B cell (primary cell): ENCODE results near the gene EYS. TPM values are rescaled to one million over a fixed set of nuclear protein-coding genes. Genes with fewer than 3 reads are reported as not detected.

Experiments
- ATAC-seq: fragments of 200-7000 bp; cut with Tn5 transposase; one replicate; pipeline ENCODE4 v1.10.0; 2021; ENCODE audit warnings: low read depth, mild to moderate bottlenecking, moderate number of reproducible peaks, moderate library complexity
- CTCF ChIA-PET: fragments of 350-600 bp; sonication (Branson Sonifier 250); formaldehyde crosslinking; loops from one replicate; lab custom pipeline; 2021; ENCODE audit warnings: antibody characterized with exemption, inconsistent platforms; lab: Charles Lee
- POLR2A ChIA-PET: fragments of 350-600 bp; sonication (Branson Sonifier 250); formaldehyde crosslinking; loops from one replicate; lab custom pipeline; 2021; ENCODE audit warnings: antibody characterized with exemption; lab: Charles Lee
- DNase-seq: peaks from one replicate; pipeline ENCODE4 v3.0.0; 2013
- H2AFZ ChIP-seq: 2 replicates; pipeline ENCODE4 v1.6.1; 2012; ENCODE audit warnings: mild to moderate bottlenecking, low read depth, low read length; ENCODE audit not compliant: insufficient read depth, poor library complexity, severe bottlenecking
- H3K27ac ChIP-seq, 2 donors: 1 replicate in 1 of 2; 2 replicates in 1 of 2; pipeline ENCODE4 v1.5.1; 2012 to 2013; ENCODE audit warnings: low read length in 2 of 2, mild to moderate bottlenecking in 2 of 2, moderate library complexity in 1 of 2
- H3K27me3 ChIP-seq, 4 experiments: fragments of 200-600 bp in 1 of 4; sonication (generic) in 1 of 4; replicated peaks in 1 of 4; 1 replicate in 2 of 4; 2 replicates in 2 of 4; pipeline versions ENCODE4 v1.6.1 to v1.7.0; 2013 to 2016; ENCODE audit warnings: low read length in 3 of 4, mild to moderate bottlenecking in 2 of 4, mixed read lengths in 1 of 4, moderate library complexity in 1 of 4; ENCODE audit not compliant: insufficient read depth in 4 of 4, control insufficient read depth in 3 of 4; ENCODE audit errors: control extremely low read depth in 1 of 4
- H3K36me3 ChIP-seq, 2 experiments: replicated peaks in 1 of 2; 1 replicate in 1 of 2; 2 replicates in 1 of 2; pipeline versions ENCODE4 v1.6.1 to v1.7.1; 2013; ENCODE audit warnings: low read length in 1 of 2; ENCODE audit not compliant: insufficient read depth in 2 of 2, control insufficient read depth in 1 of 2; ENCODE audit errors: control extremely low read depth in 1 of 2, extremely low read depth in 1 of 2
- H3K4me1 ChIP-seq, 2 donors: fragments of 200-600 bp in 1 of 2; sonication (generic) in 1 of 2; 1 replicate in 1 of 2; 2 replicates in 1 of 2; pipeline versions ENCODE4 v1.5.1 to v1.6.1; 2013 to 2017; ENCODE audit warnings: low read length in 2 of 2; ENCODE audit not compliant: control insufficient read depth in 2 of 2, insufficient read depth in 2 of 2
- H3K4me2 ChIP-seq: replicated peaks from 2 replicates; pipeline ENCODE3; 2012; ENCODE audit warnings: mild to moderate bottlenecking, low read depth, low read length; ENCODE audit not compliant: poor library complexity, severe bottlenecking
- H3K4me3 ChIP-seq, 5 experiments: fragments of 200-600 bp in 1 of 5; sonication (generic) in 1 of 5; 1 replicate in 3 of 5; 2 replicates in 2 of 5; pipeline versions ENCODE4 v1.5.1 to v1.7.0; 2011 to 2016; ENCODE audit warnings: low read length in 4 of 5, mild to moderate bottlenecking in 4 of 5, low read depth in 2 of 5, control low read depth in 1 of 5, moderate library complexity in 1 of 5; ENCODE audit not compliant: insufficient read depth in 1 of 5; ENCODE audit errors: control extremely low read depth in 1 of 5, extremely low read depth in 1 of 5
- H3K79me2 ChIP-seq: fragments of 200-600 bp; sonication (generic); one replicate; pipeline ENCODE4 v1.6.0; 2016; ENCODE audit warnings: low read length; ENCODE audit not compliant: control insufficient read depth, insufficient read depth
- H3K9ac ChIP-seq: fragments of 200-600 bp; sonication (generic); 2 replicates; pipeline ENCODE4 v1.6.1; 2017; ENCODE audit warnings: mild to moderate bottlenecking, low read length, moderate library complexity
- H3K9me3 ChIP-seq, 3 donors: one replicate each; pipeline versions ENCODE4 v1.6.1 to v1.7.1; 2013; ENCODE audit warnings: low read length in 2 of 3; ENCODE audit not compliant: control insufficient read depth in 2 of 3, insufficient read depth in 1 of 3; ENCODE audit errors: control extremely low read depth in 1 of 3
- H4K20me1 ChIP-seq: 2 replicates; pipeline ENCODE4 v1.6.0; 2012; ENCODE audit warnings: mild to moderate bottlenecking, low read length; ENCODE audit not compliant: insufficient read depth, control insufficient read depth, poor library complexity, severe bottlenecking
- H3K27ac Mint-ChIP-seq: one replicate; pipeline ENCODE4 v1.8.0; 2021; ENCODE audit warnings: mixed read lengths
- H3K27me3 Mint-ChIP-seq: one replicate; pipeline ENCODE4 v1.8.0; 2021; ENCODE audit warnings: mixed read lengths
- H3K4me1 Mint-ChIP-seq: one replicate; pipeline ENCODE4 v1.8.0; 2021; ENCODE audit warnings: mixed read lengths
- H3K4me3 Mint-ChIP-seq: one replicate; pipeline ENCODE4 v1.8.0; 2021; ENCODE audit warnings: mixed read lengths
- H3K9me3 Mint-ChIP-seq: one replicate; pipeline ENCODE4 v1.8.0; 2022; ENCODE audit warnings: mixed read lengths; ENCODE audit not compliant: insufficient read depth
- EZH2 ChIP-seq: IDR thresholded peaks from 2 replicates; pipeline ENCODE4 v1.6.1; 2012; ENCODE audit warnings: borderline replicate concordance, low read depth, mild to moderate bottlenecking, moderate library complexity, low read length; ENCODE audit not compliant: insufficient read depth, poor library complexity, severe bottlenecking
- WGBS: methylation state at CpG from one replicate; pipeline ENCODE4 v1.1.5; 2013; ENCODE audit warnings: missing lambda C conversion rate; ENCODE audit not compliant: insufficient coverage; 5-methylcytosine and 5-hydroxymethylcytosine counted together
- intact Hi-C: fragments of 100-400 bp; cut with micrococcal nuclease; formaldehyde crosslinking; loops from one replicate; pipeline ENCODE4 v1.10.0; 2022
- polyA plus RNA-seq: library from polyadenylated mRNA; depleted of rRNA; stranded (reverse); fragments of >200 nt; gene quantifications from 2 replicates; pipeline ENCODE4 v1.2.3, GENCODE V29; 2012
- total RNA-seq, 2 donors: library from RNA; stranded (reverse); fragments of 120-200 nt in 1 of 2; gene quantifications; 1 replicate in 1 of 2; 2 replicates in 1 of 2; pipeline versions ENCODE4 v1.2.3 to v1.2.4, GENCODE V29; 2013 to 2022
- TF ChIP-seq, protein P1 (sequence below): fragments of 200-600 bp; IDR thresholded peaks from one replicate; pipeline ENCODE4 v1.8.0; 2022; ENCODE audit warnings: antibody characterized with exemption, mild to moderate bottlenecking

The EYS gene
- total and polyA plus RNA-seq, 2 donors (not counting 1 experiment from before 2014, with no cell fraction given): not detected

DNA sequence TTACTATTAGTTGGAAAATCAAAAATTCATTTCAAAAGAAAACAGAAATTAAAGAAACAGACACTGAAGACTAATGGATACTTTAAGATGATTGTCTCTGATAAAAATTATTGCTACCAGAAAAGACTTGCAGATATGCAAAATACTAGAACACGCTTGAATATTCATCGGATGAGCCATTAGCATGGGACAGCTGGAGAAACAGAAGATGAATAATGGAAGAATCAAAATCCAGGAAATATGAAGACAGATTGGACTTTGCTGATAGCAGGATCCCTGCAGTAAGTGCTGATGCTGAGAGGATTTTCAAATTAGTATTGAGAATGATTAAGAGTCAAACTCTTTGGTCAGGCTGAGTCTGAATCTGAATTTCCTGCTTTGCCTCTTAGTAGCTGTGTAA, 169.4 kb downstream of the EYS start:
- no peaks in the 10 kb centered on the region for H3K27me3 ChIP-seq
- intact Hi-C loops: no loop called here
- no peaks in the 10 kb centered on the region for H3K4me1 ChIP-seq
- no peaks in the 10 kb centered on the region for H3K36me3 ChIP-seq
- 97% methylated on average over 2 of the region's 2 CpGs for WGBS
- no peaks in the 10 kb centered on the region for H3K4me1 Mint-ChIP-seq
- no peak overlapping the region for H3K27ac ChIP-seq
- DNase-seq (no peak), ATAC-seq (no peak)
- no peak overlapping the region for H3K4me2 ChIP-seq
- no peaks in the 10 kb centered on the region for H4K20me1 ChIP-seq
- H3K9ac ChIP-seq: no peak overlapping the region
- POLR2A ChIA-PET: no interaction called here
- H3K4me3 Mint-ChIP-seq: no peak overlapping the region
- H3K9me3 ChIP-seq: peaks cover 0 to 2% (median 0%) of the 10 kb centered on the region in 3 donors
- no peak overlapping the region for H2AFZ ChIP-seq
- CTCF ChIA-PET: no interaction called here
- no peak overlapping the region for H3K27ac Mint-ChIP-seq
- no peak for TF ChIP-seq EZH2
- TF ChIP-seq, protein P1, sequence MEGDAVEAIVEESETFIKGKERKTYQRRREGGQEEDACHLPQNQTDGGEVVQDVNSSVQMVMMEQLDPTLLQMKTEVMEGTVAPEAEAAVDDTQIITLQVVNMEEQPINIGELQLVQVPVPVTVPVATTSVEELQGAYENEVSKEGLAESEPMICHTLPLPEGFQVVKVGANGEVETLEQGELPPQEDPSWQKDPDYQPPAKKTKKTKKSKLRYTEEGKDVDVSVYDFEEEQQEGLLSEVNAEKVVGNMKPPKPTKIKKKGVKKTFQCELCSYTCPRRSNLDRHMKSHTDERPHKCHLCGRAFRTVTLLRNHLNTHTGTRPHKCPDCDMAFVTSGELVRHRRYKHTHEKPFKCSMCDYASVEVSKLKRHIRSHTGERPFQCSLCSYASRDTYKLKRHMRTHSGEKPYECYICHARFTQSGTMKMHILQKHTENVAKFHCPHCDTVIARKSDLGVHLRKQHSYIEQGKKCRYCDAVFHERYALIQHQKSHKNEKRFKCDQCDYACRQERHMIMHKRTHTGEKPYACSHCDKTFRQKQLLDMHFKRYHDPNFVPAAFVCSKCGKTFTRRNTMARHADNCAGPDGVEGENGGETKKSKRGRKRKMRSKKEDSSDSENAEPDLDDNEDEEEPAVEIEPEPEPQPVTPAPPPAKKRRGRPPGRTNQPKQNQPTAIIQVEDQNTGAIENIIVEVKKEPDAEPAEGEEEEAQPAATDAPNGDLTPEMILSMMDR: no peak
- H3K4me3 ChIP-seq: no peak overlapping the region
- H3K27me3 Mint-ChIP-seq: no peaks in the 10 kb centered on the region
- peaks cover 8% of the 10 kb centered on the region for H3K9me3 Mint-ChIP-seq
- no peaks in the 10 kb centered on the region for H3K79me2 ChIP-seq

DNA sequence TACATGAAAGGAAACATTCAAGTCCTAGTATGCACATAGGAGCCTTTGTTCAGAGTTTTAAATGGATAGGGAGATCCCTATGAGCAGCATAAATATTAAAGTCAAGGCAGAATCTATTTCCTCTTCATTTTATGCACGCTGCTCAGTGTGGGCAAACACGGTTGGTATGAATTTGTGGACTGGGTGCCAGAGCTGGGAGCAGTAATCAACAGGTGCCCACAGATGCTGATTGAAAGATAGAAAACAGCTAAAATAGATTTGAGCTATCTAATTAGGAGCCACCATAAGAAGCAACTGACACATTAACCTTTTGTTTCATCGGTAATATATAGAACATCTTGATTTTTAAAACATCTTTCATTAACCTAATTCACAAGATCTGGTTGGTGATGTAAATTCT, 175.5 kb downstream of the EYS start:
- no peaks in the 10 kb centered on the region for H3K4me1 ChIP-seq
- H3K9ac ChIP-seq: no peak overlapping the region
- intact Hi-C loops: no loop called here
- DNase-seq: no peak
- WGBS: no CpG with 5 or more reads among the region's 3 CpGs
- no peak for TF ChIP-seq EZH2
- TF ChIP-seq, protein P1: no peak
- H3K4me3 Mint-ChIP-seq: no peak overlapping the region
- no peak for ATAC-seq
- H3K4me3 ChIP-seq: no peak overlapping the region
- H3K27me3 ChIP-seq: no peaks in the 10 kb centered on the region
- H3K9me3 Mint-ChIP-seq: peaks cover 10% of the 10 kb centered on the region
- H3K36me3 ChIP-seq: no peaks in the 10 kb centered on the region
- H4K20me1 ChIP-seq: no peaks in the 10 kb centered on the region
- no peaks in the 10 kb centered on the region for H3K27me3 Mint-ChIP-seq
- no peak overlapping the region for H3K27ac Mint-ChIP-seq
- no peak overlapping the region for H3K4me2 ChIP-seq
- no peak overlapping the region for H2AFZ ChIP-seq
- CTCF ChIA-PET: no interaction called here
- H3K4me1 Mint-ChIP-seq: no peaks in the 10 kb centered on the region
- POLR2A ChIA-PET: no interaction called here
- H3K79me2 ChIP-seq: no peaks in the 10 kb centered on the region
- H3K9me3 ChIP-seq: peaks cover 0 to 2% (median 0%) of the 10 kb centered on the region in 3 donors
- H3K27ac ChIP-seq: no peak overlapping the region
